Left ventricle myocardium superior (tissue), 1 donor: ENCODE measurements around the gene DNM1L. TPM values are rescaled to one million over a fixed set of nuclear protein-coding genes. Genes with fewer than 3 reads are reported as not detected.
"Not testable (repeated sequence)": the region's sequence is repeated elsewhere in the genome, so short reads cannot be mapped to it uniquely, and the experiment has no call there.

ENCODE experiments used
- ATAC-seq: fragments of 200-7000 bp; cut with Tn5 transposase; one replicate; pipeline ENCODE4 v1.9.1; 2020; ENCODE audit warnings: mild to moderate bottlenecking, moderate library complexity
- DNase-seq: peaks from one replicate; pipeline ENCODE4 v3.0.0-alpha.2; 2020
- intact Hi-C: fragments of 100-400 bp; cut with micrococcal nuclease; formaldehyde crosslinking; loops from one replicate; pipeline ENCODE4 v1.11.0; 2022
- total RNA-seq: library from RNA; stranded (reverse); fragmentation: NEBNext Ultra II Directional; extraction: Animal tissue kit (Norgen Biotek cat#: 25700); gene quantifications from one replicate; pipeline ENCODE4 v1.2.1, GENCODE V29; 2021
- donor health status: DM: no; HTN: yes; CAD: no; lungs with severe emphysema.

The DNM1L gene
- total RNA-seq, 1 donor from 2014 or later, result 53.7 TPM

DNA sequence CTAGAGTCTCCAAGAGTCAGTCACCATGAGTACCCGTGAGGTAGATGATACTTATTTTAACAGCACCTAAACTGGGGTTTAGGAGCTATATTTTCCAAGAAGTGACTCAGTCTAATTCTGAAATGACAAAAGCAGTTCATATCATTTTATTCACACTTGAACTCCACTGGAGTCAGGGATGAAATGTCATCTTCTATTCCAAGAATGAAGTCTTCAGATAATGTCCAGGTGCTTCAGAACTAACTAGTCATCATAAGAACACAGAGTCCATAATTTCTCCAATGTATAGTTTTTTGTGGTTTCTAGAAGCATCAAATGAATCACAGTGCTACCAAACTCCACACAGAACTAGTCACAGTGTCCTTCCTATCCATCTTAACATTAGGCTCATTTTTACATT is 13.3 kb downstream of the DNM1L start:
- ATAC-seq, result no peak
- no peak for DNase-seq
- intact Hi-C loops, result no loop called here

DNA sequence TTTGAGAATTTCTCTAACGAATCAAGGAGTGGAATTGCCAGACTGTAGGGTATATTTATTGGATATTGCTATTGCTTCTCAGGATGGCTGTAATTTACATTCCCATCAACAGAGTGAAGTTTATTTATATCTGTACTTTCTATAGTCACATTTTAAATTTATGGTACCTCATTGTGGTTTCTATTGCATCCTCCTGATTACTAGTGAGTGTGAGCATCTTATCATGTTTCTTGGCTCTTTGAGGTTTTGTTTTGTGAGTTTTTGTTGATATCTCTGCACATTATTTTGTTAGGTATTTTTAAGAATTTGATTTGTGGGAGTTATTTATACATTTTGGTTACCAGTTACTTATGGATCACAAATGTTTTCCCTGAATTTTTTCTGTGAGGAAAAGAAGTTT is 13.9 kb downstream of the DNM1L start:
- no peak for ATAC-seq
- intact Hi-C loops, result no loop called here
- no peak for DNase-seq

DNA sequence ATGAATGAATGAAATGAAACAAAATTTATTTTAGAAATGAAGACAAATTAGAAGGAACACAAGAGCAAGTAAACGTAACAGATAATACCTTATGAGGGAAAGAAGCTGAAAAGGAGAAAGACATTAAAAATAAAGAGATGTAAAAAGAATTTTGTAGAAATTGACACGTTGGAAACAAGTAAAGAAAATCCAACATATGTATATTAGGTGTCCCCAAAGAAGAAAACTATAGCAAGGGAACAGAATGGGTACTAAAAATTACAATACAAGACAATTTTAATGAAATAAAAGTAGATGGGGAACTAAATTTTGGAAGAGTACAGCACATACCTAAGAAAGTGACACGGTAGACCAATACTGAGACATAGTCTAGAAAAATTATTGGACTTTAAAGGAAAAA is 16.7 kb downstream of the DNM1L start:
- DNase-seq (no peak), ATAC-seq (no peak)
- intact Hi-C loops, result no loop called here

DNA sequence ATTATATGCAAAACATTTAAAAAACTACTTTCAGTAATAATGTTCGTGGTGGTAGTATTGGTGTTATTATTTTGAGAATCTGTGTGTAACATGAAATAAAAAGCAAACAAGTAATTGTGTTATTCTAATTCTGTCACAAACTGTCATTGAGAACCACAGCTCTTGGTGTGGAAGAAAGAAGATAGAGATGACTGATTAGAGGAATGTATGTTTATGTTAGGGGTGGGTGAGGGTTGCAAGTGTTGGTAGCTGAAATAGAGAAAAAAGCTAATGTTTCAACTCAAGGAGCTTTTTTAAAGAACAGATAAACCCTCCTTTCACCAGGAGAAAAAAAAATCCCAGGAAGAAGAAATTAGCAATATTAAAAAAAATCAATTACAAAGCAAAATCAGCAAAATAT is 18.3 kb downstream of the DNM1L start:
- ATAC-seq (no peak), DNase-seq (no peak)
- intact Hi-C loops, result no loop called here

DNA sequence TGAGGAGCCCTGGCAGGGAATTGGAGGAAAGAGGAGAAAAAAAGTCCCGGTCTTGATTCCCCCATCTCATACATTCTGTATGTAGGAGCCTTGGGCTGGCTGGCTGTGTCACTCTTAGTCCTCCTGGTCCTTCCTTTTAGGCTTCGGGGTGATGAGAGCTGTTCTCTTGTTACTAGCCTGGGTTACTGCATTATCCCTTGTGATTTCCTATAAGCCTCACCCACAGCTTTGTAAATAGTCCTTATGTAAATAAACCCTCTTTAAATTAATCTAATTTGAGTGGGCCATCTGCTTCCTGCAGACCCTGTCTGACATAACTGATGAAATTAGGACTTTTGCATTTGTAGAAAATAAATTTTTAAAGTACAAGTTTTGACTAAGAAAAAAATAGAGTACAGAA is 19.2 kb downstream of the DNM1L start:
- intact Hi-C loops, result no loop called here
- ATAC-seq (no peak), DNase-seq (no peak)

DNA sequence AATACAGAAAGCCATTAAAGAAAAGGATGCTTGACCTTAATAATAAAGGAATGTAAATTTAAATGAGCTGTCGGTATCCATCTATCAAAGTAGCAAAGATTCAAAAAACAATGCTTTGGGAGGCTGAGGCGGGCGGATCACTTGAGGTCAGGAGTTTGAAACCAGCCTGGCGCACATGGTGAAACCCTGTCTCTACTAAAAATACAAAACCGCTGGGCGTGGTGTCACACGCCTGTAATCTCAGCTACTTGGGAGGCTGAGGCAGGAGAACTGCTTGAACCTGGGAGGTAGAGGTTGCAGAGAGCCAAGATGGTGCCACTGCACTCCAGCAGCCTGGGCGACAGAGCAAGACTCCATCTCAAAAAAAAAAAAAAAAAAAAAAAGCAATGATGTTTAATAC is 20.3 kb downstream of the DNM1L start:
- intact Hi-C loops, result not testable (repeated sequence)

DNA sequence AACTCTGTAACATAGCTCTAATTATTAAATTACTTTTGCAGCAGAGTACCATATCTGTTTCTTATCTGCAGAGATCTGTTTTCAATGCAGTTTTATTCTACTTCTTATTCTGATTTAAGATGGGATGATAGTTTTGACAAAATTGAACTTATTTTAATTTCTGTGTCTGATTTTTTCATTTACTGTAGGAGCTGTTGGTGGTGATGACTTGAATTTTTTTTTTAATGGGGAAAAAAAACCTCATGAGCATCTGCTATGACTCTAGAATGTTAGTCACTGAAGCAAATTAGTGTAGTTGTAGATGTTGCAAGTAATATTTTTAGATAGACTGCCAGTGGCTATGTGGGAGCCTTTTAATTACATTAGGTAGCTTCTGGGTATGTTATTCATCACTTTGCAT is 23.4 kb downstream of the DNM1L start:
- no peak for DNase-seq
- ATAC-seq, result no peak

More for the DNA sequence above, 20.3 kb downstream of the DNM1L start:
- not testable (repeated sequence) for ATAC-seq, DNase-seq

DNA sequence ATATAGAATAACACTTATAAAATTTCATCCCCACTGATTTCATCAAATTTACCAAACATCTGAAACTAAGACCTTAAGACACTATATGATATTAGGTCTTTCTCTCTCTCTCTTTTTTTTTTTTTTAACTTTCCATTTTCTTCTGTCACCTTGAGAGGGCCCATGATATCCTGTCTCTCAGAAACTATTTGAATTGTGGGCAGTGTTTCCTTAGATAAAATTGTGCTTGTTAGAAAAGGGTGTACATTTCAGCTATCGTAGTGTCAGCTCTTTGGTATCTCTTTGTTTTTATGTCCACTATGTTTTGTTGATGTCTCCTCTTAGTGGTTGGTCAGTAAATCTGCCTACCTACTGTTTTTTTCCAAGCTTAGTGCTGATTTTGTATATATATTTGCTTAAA is 23.8 kb downstream of the DNM1L start:
- intact Hi-C loops, result no loop called here
- DNase-seq, result no peak

More for the DNA sequence above, 23.4 kb downstream of the DNM1L start:
- intact Hi-C loops, result no loop called here

DNA sequence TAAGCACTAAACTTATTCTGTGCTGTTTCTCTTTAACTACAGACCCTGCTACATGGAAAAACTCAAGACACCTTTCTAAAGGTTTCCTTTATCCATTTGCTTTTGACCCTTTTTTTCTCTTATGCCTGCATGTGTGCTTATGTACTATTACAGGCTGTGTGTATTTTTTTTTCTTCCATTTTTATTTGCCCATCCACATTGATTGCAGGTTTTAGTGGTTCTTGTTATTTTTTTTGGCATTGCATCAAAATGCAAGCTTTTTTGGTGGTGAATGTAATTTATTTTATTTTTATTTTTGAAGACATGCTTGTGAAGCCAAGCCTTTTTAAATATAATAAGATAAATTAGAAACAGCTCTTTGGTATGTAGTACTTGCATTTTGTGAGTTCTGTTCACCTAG is 26.7 kb downstream of the DNM1L start:
- no peak for ATAC-seq
- no peak for DNase-seq

More for the DNA sequence above, 23.8 kb downstream of the DNM1L start:
- ATAC-seq, result no peak

DNA sequence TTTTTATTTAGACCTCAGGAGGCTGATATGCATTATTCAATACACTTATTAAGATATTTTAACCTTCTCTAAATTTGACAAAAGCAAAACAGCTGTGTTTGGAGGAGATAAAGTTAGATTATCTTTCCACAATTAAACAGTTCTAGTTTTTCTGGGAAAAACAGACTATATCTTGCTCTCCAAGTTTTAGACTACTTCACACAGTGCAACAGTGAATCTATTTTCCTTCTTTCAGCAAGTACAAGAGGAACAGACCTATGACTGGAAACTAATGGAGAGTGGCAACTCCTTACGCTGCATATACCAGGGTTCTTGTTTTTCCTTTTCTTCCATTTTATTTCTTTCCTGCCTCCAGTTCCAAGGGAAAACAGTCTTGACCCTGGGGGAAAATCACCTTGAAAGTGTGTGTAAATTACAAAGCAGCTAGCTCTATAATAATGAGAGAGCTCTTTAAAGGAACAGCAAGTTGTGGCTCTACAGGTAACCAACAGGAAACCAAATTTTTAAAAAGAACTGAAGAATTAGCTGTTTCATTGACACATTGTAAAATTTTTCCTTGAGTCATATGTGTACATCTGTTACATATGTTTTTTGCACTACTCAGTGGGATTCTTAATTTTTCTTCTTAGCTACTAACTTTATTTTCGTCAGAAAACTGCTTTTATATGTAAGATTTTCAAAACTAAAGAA is 27.4 kb downstream of the DNM1L start:
- intact Hi-C loops, result no loop called here
- no peak for ATAC-seq
- DNase-seq, result no peak

More for the DNA sequence above, 26.7 kb downstream of the DNM1L start:
- intact Hi-C loops, result no loop called here

DNA sequence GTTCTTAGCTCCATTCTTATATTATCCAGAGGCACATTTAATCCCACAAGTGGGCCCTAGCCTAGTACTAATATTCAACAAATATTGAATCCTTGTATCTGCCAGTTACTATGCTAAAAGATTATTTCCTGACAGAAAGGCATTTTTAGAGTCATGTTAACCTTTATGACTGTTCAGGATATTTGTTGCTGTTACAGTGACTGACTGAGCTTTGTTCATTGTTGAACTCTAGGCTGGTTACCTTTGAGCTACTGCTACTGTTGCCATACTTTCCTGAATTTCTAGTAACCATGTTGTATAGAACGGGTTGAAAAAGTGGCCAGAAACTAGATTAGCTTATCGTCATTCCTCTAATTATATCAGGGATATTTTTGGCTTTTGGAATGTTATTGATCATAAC is 29.8 kb downstream of the DNM1L start:
- DNase-seq (no peak), ATAC-seq (no peak)
- intact Hi-C loops, result no loop called here

DNA sequence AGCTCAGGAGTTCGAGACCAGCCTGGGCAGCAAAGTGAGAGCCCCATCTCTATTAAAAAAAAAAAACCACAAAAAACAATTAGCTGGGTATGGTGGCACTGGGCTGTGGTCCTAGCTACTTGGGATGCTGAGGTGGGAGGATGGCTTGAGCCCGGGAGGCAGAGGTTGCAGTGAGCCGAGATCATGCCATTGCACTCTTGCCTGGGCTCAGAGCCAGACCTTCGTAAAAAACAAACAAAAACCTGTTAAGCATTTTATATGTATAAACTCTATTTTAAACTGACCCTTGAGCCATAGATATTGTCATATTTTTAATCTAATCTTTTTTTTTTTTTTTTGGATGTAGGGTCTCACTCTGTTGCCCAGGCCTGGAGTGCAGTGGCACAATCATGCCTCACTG is 35.7 kb downstream of the DNM1L start:
- intact Hi-C loops, result no loop called here
- no peak for ATAC-seq
- DNase-seq, result no peak

DNA sequence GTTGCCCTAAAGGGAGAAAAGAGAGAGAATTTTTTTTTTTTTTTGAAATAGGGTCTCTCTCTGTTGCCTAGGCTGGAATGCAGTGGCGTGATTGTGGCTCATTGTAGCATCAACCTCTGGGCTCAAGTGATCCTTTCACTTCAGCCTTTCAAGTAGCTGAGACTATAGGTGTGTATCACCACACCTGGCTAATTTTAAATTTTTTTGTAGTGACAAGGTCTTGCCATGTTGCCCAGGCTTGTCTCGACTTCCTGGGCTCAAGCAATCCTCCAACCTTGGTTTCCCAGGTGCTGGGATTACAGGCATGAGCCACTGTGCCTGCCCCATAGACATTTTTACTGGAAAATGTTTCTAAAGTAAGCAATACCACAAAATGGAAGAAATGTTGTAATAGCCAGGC is 39.8 kb downstream of the DNM1L start:
- intact Hi-C loops, result no loop called here
- DNase-seq, result no peak
- ATAC-seq, result no peak

DNA sequence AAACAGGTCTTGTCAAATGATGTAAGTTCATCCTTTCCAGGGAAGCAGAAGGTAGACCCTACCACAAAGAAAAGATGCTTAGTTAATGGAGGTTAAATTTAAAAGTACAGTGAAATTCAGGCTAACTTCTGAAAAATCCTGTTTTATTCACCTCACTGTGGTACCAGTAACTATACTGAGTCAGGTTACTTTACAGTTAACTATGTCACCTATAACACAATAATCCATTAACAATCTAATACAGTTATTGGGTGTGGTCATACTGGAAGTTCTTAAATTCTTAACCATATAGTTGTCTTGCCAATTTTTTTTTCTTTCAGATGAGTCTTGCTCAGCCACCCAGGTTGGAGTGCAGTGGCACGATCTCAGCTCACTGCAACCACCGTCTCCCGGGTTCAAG is 46.2 kb downstream of the DNM1L start:
- DNase-seq, intact Hi-C loops, ATAC-seq: not testable (repeated sequence)

DNA sequence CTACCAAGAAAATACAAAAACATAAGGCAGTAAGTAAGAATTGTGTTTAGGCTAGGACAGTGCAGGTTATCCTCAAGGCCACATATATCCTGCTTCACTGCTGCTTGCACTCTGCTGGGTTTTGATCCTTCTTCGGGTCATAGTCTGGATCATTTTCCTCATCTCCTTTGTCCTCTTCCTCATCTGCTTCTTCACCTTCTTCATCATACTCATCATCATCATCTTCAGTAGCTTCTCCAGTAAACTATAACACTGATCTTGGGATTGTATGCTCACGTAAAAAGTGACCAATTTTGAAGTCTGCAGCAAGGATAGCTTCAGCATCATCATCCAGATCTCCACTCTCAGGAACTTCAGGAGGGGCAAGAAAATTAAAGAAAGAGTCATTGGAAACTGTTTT is 47.2 kb downstream of the DNM1L start:
- ATAC-seq (no peak), DNase-seq (no peak)
- intact Hi-C loops, result no loop called here

DNA sequence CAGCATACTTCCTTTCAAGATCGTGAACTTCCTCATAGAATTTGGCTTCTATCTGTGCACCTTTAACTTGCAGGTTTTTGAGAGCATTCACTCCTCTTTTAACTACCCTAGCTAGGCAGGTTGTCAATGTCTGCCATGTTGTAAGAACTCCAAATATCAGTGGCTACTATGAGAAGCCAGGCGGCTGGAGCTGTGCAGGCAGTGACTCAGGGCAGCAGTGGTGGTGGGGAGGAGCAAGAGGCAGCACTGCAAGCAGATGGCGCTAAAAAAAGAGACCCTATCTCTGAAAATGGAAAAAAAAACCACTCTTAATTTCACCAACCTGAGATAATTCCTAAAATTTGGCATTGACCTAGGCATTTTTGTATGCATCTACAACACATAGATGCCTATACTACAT is 48.1 kb downstream of the DNM1L start:
- DNase-seq, result no peak
- intact Hi-C loops, result no loop called here
- no peak for ATAC-seq

DNA sequence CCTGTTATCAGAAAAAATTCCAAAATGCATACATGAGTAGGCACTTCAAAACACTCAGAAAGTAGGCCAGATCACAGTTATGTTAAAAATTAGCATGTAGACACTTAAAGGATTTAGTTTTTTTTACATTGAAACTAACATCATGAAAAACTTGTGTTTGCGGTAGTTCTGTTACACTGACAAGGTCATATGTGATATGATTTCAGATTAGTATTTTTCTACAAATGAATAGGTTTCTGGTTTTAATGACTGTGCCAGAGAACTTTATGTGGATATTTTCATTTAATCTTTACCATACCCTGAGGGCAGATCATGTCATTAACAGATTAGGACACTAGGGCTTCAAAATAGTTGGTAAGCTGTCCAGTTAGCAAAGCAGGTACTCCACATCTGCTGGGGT is 55.9 kb downstream of the DNM1L start:
- ATAC-seq, result no peak
- no peak for DNase-seq
- intact Hi-C loops, result no loop called here

DNA sequence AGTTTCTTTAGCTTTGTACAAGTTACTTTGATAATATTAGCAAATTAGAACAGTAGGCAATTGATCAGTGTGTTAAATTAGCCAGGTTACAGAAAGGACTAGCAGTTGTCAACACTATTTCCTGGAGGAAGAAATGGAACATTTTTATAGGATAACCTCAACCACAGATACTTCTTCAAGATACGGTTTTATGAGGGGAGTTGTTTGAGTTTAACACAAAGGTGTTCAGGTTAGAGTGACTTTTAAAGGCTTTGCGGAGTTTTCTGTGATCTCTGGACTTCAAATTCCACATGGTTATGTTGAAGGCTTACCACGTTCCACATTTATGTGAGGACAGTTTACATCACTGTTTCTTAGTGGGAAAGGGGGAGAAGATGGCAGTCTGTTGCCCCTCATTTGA is 57.3 kb downstream of the DNM1L start:
- DNase-seq (no peak), ATAC-seq (no peak)
- intact Hi-C loops, result no loop called here

DNA sequence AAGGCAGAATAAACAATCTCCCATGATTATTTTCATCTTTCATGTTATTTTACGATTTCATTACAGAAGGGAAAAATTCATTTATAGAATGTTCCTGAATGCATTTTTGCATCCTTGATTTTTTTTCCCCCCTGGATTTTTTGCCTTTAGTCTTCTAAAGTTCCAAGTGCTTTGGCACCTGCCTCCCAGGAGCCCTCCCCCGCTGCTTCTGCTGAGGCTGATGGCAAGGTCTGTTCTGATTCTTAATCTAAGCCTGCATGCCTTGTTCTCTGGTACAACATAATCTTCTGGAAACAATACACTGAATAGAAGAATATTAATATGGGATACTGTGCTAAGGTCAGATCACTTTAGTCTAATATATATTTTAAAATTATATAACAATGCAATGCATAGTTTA is 58.6 kb downstream of the DNM1L start:
- ATAC-seq (peak; percentile 28), DNase-seq (no peak)
- intact Hi-C loops, result no loop called here

DNA sequence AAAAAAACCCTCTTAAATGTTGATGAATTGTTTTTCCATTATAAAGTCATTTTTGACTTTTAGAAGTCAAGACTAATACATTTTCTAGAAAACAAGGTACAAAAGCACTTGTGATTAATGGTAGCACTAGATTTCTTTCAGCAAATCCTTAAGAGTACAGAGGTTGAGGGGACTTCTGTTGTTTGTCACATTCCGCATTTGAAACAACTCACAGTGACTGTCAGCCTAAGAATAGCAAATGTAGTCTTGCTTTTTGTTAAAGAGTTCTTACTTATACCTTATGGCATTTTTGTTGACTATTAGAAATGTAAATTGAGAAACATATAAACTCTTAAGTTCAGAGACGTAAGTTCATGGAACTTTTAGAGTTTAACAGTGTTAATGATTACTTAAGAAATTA is 60.2 kb downstream of the DNM1L start:
- intact Hi-C loops, result no loop called here
- peak; percentile 55 for ATAC-seq
- no peak for DNase-seq

DNA sequence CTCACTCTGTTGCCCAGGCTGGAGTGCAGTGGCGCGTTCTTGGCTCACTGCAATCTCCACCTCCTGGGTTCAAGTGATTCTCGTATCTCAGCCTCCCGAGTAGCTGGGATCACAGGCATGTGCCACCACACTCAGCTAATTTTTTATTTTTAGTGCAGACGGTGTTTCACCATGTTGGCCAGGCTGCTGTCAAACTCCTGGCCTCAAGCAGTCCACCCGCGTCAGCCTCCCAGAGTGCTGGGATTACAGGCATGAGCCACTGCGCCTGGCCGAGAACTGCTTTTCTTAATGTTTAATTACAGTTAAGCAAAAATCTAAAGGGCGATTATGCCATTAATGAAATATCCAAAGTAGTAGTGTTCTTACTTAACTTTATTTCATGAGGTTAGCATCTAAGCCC is 63.0 kb downstream of the DNM1L start:
- no peak for DNase-seq
- peak; percentile 38 for ATAC-seq
- intact Hi-C loops, result no loop called here

DNA sequence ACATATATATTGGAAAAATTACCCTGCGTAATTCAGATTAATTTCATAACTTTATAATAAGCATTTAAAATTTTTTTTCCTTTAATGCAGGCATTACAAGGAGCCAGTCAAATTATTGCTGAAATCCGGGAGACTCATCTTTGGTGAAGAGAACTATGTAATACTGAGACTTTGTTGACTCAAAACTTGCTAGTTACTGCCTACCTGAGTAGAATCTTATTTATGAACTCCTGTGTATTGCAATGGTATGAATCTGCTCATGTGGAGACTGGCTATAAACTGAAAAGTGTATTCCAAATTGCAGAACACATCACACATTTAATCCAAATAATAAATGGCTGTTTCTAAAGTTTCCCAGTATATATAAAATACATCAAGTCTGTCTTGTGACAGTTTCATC is 64.2 kb downstream of the DNM1L start:
- ATAC-seq (no peak), DNase-seq (no peak)
- intact Hi-C loops, result no loop called here
